Retina (tissue), 1 donor: Measurements from ENCODE around the gene OR52E1.
"Not testable (repeated sequence)": the region's sequence is repeated elsewhere in the genome, so short reads cannot be mapped to it uniquely, and the experiment has no call there.

Source experiments
- DNase-seq: peaks from one replicate; pipeline ENCODE4 v3.0.0-alpha.2; 2016

Gene OR52E1

GRCh38 chr11:5069272-5069671 is at the start of gene OR52E1:
Gene OR52E1 (plus strand): TSS chr11:5069572.
- DNase-seq, result no peak

GRCh38 chr11:5021996-5022395 is 47.4 kb upstream of the OR52E1 start:
- DNase-seq, result no peak

- DNase-seq, result no peak
Observed at GRCh38 chr11:5036669-5037068, 32.7 kb upstream of the OR52E1 start.

GRCh38 chr11:5037926-5038325 is 31.4 kb upstream of the OR52E1 start:
- DNase-seq, result no peak

- DNase-seq, result no peak
Observed at GRCh38 chr11:5038341-5038740, 31.0 kb upstream of the OR52E1 start.

GRCh38 chr11:5040876-5041275 is 28.5 kb upstream of the OR52E1 start:
- DNase-seq, result no peak

GRCh38 chr11:5042091-5042490 is 27.3 kb upstream of the OR52E1 start:
- no peak for DNase-seq

GRCh38 chr11:5043380-5043779 is 26.0 kb upstream of the OR52E1 start:
- no peak for DNase-seq

GRCh38 chr11:5046226-5046625 is 23.1 kb upstream of the OR52E1 start, which contains the start of gene OR52J3:
Gene OR52J3 (plus strand): TSS chr11:5046526. CDS start chr11:5046526, 0 bp downstream.
- no peak for DNase-seq

GRCh38 chr11:5046754-5047330 is 22.5 kb upstream of the OR52E1 start:
- no peak for DNase-seq

- not testable (repeated sequence) for DNase-seq
Observed at GRCh38 chr11:5058679-5059078, 10.7 kb upstream of the OR52E1 start.

GRCh38 chr11:5059391-5059790 is 10.0 kb upstream of the OR52E1 start, which contains the start of gene OR52E2:
Gene OR52E2 (minus strand): TSS chr11:5059627. CDS start chr11:5059627, 0 bp downstream.
- no peak for DNase-seq

- no peak for DNase-seq
Observed at GRCh38 chr11:5065027-5065426, 4.3 kb upstream of the OR52E1 start.

GRCh38 chr11:5071799-5072198 is 2.4 kb downstream of the OR52E1 start:
- no peak for DNase-seq

- DNase-seq, result no peak
Observed at GRCh38 chr11:5081405-5081804, 12.0 kb downstream of the OR52E1 start.

GRCh38 chr11:5083602-5084001 is 14.2 kb downstream of the OR52E1 start:
- DNase-seq, result no peak

GRCh38 chr11:5088556-5088955 is 19.2 kb downstream of the OR52E1 start:
- DNase-seq, result no peak

- DNase-seq, result no peak
Observed at GRCh38 chr11:5090668-5091067, 21.3 kb downstream of the OR52E1 start.

- no peak for DNase-seq
Observed at GRCh38 chr11:5092821-5093585, 23.6 kb downstream of the OR52E1 start.

GRCh38 chr11:5096011-5096410 is 26.6 kb downstream of the OR52E1 start:
- no peak for DNase-seq

GRCh38 chr11:5102246-5102645 is 32.9 kb downstream of the OR52E1 start:
- no peak for DNase-seq

- DNase-seq, result no peak
Observed at GRCh38 chr11:5103066-5103465, 33.7 kb downstream of the OR52E1 start.

GRCh38 chr11:5107285-5107684 is 37.9 kb downstream of the OR52E1 start:
- no peak for DNase-seq

- DNase-seq, result no peak
Observed at GRCh38 chr11:5115339-5115738, 46.0 kb downstream of the OR52E1 start.

- no peak for DNase-seq
Observed at GRCh38 chr11:5117588-5117987, 48.2 kb downstream of the OR52E1 start.
